T-helper 1 cell treated with Interleukin-12 subunit alpha and Interleukin-12 subunit beta and Interleukin-4 antibody, amounts not matched to agents 30 μg/mL and 1 μg/mL, for 36 hours (primary cell): ENCODE data around the gene LDLRAD4.
A peak's percentile ranks its signal among the peaks of the same experiment; 100 is the strongest.

Source experiments
- H3K27ac Mint-ChIP-seq: one replicate; pipeline ENCODE4 v1.8.0; 2021; ENCODE audit warnings: mild to moderate bottlenecking, mixed read lengths
- H3K27me3 Mint-ChIP-seq: one replicate; pipeline ENCODE4 v1.8.0; 2021; ENCODE audit warnings: low read depth, mixed read lengths
- H3K36me3 Mint-ChIP-seq: one replicate; pipeline ENCODE4 v1.8.0; 2021; ENCODE audit warnings: low read depth, mixed read lengths
- H3K4me1 Mint-ChIP-seq: one replicate; pipeline ENCODE4 v1.8.0; 2021; ENCODE audit warnings: low read depth, mixed read lengths
- H3K4me3 Mint-ChIP-seq: one replicate; pipeline ENCODE4 v1.8.0; 2021; ENCODE audit warnings: mild to moderate bottlenecking, moderate library complexity, mixed read lengths
- H3K9me3 Mint-ChIP-seq: one replicate; pipeline ENCODE4 v1.8.0; 2021; ENCODE audit warnings: mixed read lengths

The LDLRAD4 gene

GRCh38 chr18:13613591-13614501 is 395.3 kb downstream of the LDLRAD4 start:
- no peaks in the 10 kb centered on the region for H3K9me3 Mint-ChIP-seq
- H3K27ac Mint-ChIP-seq = peak overlapping the region; percentile 94
- H3K4me3 Mint-ChIP-seq = peak overlapping the region; percentile 80
- peaks cover 73% of the 10 kb centered on the region for H3K4me1 Mint-ChIP-seq
- H3K27me3 Mint-ChIP-seq = no peaks in the 10 kb centered on the region
- H3K36me3 Mint-ChIP-seq = no peaks in the 10 kb centered on the region

DNA sequence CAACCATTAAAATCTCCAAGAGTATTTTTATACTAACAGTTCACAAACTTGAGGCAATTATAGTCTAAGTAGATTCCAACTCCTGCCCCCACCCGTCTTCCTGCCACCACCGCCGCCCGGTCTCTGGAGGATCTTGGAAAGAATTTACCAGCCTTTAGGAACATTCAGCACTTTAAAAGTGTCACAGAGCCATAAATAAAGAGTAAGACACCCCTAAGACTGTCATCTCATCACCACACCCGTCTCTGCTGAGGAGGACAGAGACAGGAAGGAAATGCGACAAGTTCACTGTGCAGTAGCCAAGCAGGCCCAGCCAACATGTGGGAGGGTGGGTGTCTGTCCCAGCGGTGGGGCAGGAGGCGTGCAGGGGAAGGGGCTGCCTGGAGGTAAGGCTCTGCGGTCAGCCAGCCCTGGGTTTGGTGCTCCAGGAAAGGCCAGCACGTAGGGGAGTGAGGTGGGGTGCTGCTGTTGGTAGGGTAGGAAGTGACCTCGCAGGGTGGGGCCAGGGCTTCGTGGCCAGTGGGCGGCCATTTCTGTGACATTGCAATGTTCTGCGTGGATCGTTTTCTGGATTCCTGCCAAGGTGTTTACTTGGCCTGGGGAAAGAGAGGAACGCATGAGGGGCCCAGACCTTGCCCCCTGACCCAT is 396.2 kb downstream of the LDLRAD4 start:
- peak overlapping the region; percentile 94 for H3K27ac Mint-ChIP-seq
- peak overlapping the region; percentile 79 for H3K4me3 Mint-ChIP-seq
- H3K4me1 Mint-ChIP-seq = peaks cover 67% of the 10 kb centered on the region
- no peaks in the 10 kb centered on the region for H3K36me3 Mint-ChIP-seq
- no peaks in the 10 kb centered on the region for H3K27me3 Mint-ChIP-seq
- H3K9me3 Mint-ChIP-seq = no peaks in the 10 kb centered on the region

GRCh38 chr18:13615432-13615861 is 396.9 kb downstream of the LDLRAD4 start:
- Mint-ChIP-seq H3K27ac (peak overlapping the region; percentile 94), H3K9me3 (no peaks in the 10 kb centered on the region), H3K36me3 (no peaks in the 10 kb centered on the region), H3K27me3 (no peaks in the 10 kb centered on the region), H3K4me1 (peaks cover 67% of the 10 kb centered on the region), H3K4me3 (peak overlapping the region; percentile 79)

GRCh38 chr18:13616041-13616440 is 397.5 kb downstream of the LDLRAD4 start:
- no peaks in the 10 kb centered on the region for H3K36me3 Mint-ChIP-seq
- H3K4me3 Mint-ChIP-seq = peak overlapping the region; percentile 79
- no peaks in the 10 kb centered on the region for H3K9me3 Mint-ChIP-seq
- H3K27me3 Mint-ChIP-seq = no peaks in the 10 kb centered on the region
- peak overlapping the region; percentile 94 for H3K27ac Mint-ChIP-seq
- peaks cover 62% of the 10 kb centered on the region for H3K4me1 Mint-ChIP-seq

- Mint-ChIP-seq H3K4me3 (no peak overlapping the region), H3K36me3 (no peaks in the 10 kb centered on the region), H3K27me3 (no peaks in the 10 kb centered on the region), H3K27ac (peak overlapping the region; percentile 94), H3K4me1 (peaks cover 57% of the 10 kb centered on the region), H3K9me3 (no peaks in the 10 kb centered on the region)
Observed at GRCh38 chr18:13616525-13617035, 398.0 kb downstream of the LDLRAD4 start.

GRCh38 chr18:13617826-13618515 is 399.4 kb downstream of the LDLRAD4 start:
- Mint-ChIP-seq H3K27ac (no peak overlapping the region), H3K4me1 (peaks cover 45% of the 10 kb centered on the region), H3K27me3 (no peaks in the 10 kb centered on the region), H3K9me3 (no peaks in the 10 kb centered on the region), H3K4me3 (no peak overlapping the region), H3K36me3 (no peaks in the 10 kb centered on the region)

DNA sequence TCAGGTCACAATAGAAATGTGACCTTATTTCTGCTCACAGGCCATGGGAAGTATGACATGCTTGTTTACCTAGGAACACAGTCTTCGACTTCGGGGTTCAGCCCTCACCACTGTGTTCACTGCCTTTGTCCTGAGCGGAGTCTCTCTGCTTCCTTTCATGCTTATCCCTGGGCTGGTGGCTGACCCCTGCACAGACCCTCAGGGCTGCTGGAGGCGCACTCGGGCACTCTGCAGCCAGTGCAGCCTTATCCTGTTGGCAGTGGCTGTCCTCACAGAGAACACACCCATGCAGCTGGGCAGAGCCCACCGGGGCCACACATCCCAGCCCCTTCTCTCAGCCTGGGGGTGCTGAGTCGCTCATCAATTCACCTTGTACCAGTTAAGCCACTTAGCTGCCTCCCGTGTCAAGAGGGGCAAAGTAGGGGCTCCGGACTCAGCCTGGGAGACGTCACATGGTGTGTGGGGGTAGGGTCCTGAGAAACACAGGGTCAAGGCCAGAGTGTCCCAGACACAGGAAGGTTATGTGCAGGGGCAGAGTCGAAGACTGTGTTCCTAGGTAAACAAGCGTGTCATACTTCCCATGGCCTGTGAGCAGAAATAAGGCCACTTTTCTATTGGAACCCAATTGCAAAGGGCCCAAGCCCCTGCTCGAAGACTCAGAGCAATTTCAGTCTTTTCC is 400.3 kb downstream of the LDLRAD4 start:
- no peaks in the 10 kb centered on the region for H3K36me3 Mint-ChIP-seq
- H3K9me3 Mint-ChIP-seq = no peaks in the 10 kb centered on the region
- H3K4me3 Mint-ChIP-seq = no peak overlapping the region
- peaks cover 36% of the 10 kb centered on the region for H3K4me1 Mint-ChIP-seq
- no peaks in the 10 kb centered on the region for H3K27me3 Mint-ChIP-seq
- H3K27ac Mint-ChIP-seq = no peak overlapping the region

- Mint-ChIP-seq H3K36me3 (no peaks in the 10 kb centered on the region), H3K27me3 (no peaks in the 10 kb centered on the region), H3K4me3 (no peak overlapping the region), H3K9me3 (no peaks in the 10 kb centered on the region), H3K27ac (no peak overlapping the region), H3K4me1 (peaks cover 30% of the 10 kb centered on the region)
Observed at GRCh38 chr18:13619505-13620205, 401.1 kb downstream of the LDLRAD4 start.

GRCh38 chr18:13620206-13620672 is 401.7 kb downstream of the LDLRAD4 start:
- no peak overlapping the region for H3K27ac Mint-ChIP-seq
- H3K27me3 Mint-ChIP-seq = no peaks in the 10 kb centered on the region
- no peak overlapping the region for H3K4me3 Mint-ChIP-seq
- no peaks in the 10 kb centered on the region for H3K9me3 Mint-ChIP-seq
- peaks cover 26% of the 10 kb centered on the region for H3K4me1 Mint-ChIP-seq
- no peaks in the 10 kb centered on the region for H3K36me3 Mint-ChIP-seq

GRCh38 chr18:13620818-13621445 is 402.4 kb downstream of the LDLRAD4 start:
- H3K4me1 Mint-ChIP-seq = peaks cover 20% of the 10 kb centered on the region
- H3K27me3 Mint-ChIP-seq = no peaks in the 10 kb centered on the region
- H3K4me3 Mint-ChIP-seq = no peak overlapping the region
- H3K27ac Mint-ChIP-seq = no peak overlapping the region
- no peaks in the 10 kb centered on the region for H3K9me3 Mint-ChIP-seq
- no peaks in the 10 kb centered on the region for H3K36me3 Mint-ChIP-seq

DNA sequence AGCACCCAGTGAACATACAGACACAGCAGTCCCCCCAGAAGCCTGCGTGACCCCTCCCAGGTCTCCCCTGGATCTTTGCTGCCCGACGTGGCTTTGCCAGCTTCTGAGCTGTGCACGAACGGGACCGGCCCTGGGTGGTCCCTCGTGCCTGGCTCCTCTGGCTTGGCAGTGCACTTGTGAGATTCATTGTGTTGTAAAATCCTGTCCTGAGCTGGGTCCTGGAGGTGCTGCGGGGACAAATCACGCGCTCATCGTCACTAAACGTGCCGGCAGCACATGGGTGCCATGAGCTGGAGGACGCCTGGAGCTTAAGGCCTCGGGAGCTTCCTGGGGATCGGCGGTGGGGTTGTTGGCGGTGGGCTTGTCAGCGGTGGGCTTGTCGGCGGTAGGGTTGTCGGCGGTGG is 402.9 kb downstream of the LDLRAD4 start:
- Mint-ChIP-seq H3K27me3 (no peaks in the 10 kb centered on the region), H3K9me3 (no peaks in the 10 kb centered on the region), H3K4me1 (peaks cover 15% of the 10 kb centered on the region), H3K4me3 (no peak overlapping the region), H3K27ac (no peak overlapping the region), H3K36me3 (no peaks in the 10 kb centered on the region)

DNA sequence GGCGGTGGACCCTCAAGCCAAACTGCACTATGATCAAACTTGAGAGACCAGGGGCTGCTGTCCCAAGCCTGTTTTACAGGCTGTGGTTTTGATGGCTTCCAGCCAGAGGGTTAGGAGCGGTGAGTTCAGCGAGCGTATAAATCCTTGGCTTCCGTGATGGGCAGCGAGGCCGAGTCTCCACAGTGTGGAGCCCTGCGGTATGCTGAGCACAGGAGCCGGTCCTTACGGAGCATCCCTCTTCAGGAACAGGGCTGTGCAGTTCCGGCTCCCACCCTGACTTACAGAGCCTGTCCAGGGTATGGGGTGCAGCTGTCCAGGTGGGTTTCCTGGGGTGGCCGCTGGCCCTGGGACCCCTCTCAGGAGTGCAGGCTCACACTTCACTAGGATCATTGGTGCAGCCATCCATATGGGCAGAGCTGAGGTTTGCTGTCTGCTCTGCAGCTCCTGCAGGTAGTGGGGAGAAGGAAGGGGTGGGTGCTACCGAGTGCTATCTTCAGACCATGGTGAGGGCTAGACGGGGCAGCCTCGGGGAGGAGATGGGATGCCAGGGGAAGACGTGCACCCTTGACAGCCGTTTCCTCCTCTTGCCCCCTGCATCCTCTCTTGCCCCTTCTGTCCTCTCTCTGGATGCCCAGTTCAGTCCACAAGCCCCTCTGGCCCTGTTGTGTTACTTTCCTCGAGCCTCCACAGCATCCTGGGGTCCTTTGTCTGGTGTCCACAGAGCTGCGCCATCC is 403.5 kb downstream of the LDLRAD4 start:
- no peak overlapping the region for H3K27ac Mint-ChIP-seq
- H3K4me3 Mint-ChIP-seq = no peak overlapping the region
- peaks cover 10% of the 10 kb centered on the region for H3K4me1 Mint-ChIP-seq
- no peaks in the 10 kb centered on the region for H3K36me3 Mint-ChIP-seq
- H3K27me3 Mint-ChIP-seq = no peaks in the 10 kb centered on the region
- H3K9me3 Mint-ChIP-seq = no peaks in the 10 kb centered on the region

DNA sequence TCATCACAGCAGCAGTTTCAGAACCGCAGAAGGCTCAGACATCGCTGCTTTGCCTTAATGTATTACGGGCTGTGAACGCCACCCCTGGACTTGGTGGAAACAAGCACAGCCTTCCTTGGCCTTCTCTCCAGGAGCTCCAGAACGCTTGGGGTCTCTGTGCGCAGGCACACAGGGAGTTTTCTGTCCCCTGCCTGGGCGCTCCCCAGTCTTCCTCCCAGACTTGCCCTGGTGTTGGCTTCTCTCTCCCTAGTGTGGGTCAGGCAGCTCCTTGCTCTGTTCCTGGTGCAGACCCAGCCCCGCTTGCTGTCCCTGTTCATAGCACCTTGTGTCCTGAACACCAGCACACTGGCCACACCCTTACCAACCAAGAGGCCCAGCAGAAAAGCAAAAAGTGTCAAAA is 404.2 kb downstream of the LDLRAD4 start:
- Mint-ChIP-seq H3K27ac (no peak overlapping the region), H3K36me3 (no peaks in the 10 kb centered on the region), H3K9me3 (no peaks in the 10 kb centered on the region), H3K4me1 (peaks cover 6% of the 10 kb centered on the region), H3K27me3 (no peaks in the 10 kb centered on the region), H3K4me3 (no peak overlapping the region)
